ENCODE data around the gene ZNF320.
"Not testable (repeated sequence)": the region's sequence is repeated elsewhere in the genome, so short reads cannot be mapped to it uniquely, and the experiment has no call there.

The ZNF320 gene

GRCh38 chr19:52917531-52917930 lies 20.1 kb upstream of the ZNF320 start:
- DNase-seq, result no peak

DNA sequence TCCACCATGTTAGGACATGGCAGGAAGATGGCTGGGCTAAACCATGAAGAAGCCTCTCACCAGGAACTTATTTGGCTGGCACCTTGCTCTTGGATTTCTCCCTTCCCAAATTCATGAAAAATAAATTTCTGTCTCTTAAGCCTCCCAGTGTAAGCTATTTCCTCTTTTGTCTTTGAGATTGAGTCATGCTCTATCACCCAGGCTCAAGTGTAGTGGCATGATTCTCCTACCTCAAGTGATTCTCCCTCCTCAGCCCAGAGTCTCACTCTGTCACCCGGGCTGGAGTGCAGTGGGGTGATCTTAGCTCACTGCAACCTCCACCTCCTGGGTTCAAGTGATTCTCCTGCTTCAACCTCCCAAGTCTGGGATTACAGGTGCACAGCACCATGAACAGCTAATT lies 13.2 kb upstream of the ZNF320 start:
- DNase-seq, result no peak

GRCh38 chr19:52904052-52904780 lies 6.8 kb upstream of the ZNF320 start:
- DNase-seq, result not testable (repeated sequence)

- no peak for DNase-seq
Measured at GRCh38 chr19:52901842-52902241, 4.4 kb upstream of the ZNF320 start.

- DNase-seq, result not testable (repeated sequence)
Measured at GRCh38 chr19:52898596-52898995, 1.2 kb upstream of the ZNF320 start.

DNA sequence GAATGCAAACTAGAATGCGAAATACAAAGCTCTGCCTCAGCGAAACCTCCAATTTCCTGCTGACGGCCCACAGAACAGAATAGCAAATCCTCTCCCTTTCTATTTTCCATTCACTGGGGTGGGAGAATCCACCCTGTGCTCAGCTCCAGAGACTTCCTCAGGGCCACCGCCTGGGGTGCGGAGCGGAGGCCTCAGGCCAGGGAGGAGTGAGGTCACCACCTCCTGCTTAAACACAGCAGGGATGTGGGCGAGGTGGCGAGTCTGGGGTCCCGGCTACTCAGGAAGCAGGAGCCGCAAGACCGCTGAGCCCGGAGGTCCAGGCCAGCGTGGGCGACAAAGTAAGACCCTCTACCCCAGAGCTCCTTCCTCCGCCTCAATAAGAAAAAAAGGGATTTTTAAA lies 666 bp upstream of the ZNF320 start:
- DNase-seq, result no peak

GRCh38 chr19:52896431-52897137 lies 851 bp downstream of the ZNF320 start:
- DNase-seq, result no peak

GRCh38 chr19:52891336-52891735 lies 6.1 kb downstream of the ZNF320 start:
- DNase-seq, result no peak

- DNase-seq, result no peak
Measured at GRCh38 chr19:52889931-52890330, 7.5 kb downstream of the ZNF320 start.

DNA sequence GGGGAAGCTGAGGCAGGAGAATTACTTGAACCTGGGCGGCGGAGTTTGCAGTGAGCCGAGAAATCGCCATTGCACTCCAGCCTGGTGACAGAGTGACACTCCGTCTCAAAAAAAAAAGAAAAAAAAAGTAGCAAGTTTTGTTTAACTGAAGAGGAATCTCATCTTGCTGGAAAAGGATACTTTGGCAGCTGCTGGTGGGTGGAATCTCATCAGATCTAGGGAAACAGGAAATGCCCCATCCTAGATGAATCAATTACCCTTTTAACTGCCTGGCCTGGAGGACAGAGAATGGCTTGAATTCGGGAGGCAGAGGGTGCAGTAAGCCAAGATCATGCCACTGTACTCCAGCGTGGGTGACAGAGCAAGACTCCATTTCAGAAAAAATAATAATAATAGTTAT lies 8.4 kb downstream of the ZNF320 start:
- no peak for DNase-seq

DNA sequence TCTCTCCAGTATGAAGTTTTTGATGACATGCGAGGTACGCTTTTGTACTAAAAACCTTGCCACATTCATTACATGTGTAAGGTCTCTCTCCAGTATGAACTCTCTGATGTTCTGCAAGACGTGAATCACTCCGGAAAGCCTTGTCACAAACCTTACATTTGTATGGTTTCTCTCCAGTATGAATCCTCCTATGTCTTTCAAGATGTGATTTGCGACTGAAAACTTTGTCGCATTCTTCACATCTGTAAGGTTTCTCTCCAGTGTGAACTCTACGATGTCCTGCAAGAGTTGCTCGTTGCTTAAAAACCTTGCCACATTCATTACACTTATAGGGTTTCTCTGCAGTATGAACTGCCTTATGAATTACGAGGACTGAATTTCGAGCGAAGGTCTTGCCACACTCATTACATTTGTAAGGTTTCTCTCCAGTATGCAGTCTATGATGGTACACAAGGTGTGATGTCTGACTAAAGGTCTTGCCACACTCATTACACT lies 16.5 kb downstream of the ZNF320 start:
- DNase-seq, result no peak

DNA sequence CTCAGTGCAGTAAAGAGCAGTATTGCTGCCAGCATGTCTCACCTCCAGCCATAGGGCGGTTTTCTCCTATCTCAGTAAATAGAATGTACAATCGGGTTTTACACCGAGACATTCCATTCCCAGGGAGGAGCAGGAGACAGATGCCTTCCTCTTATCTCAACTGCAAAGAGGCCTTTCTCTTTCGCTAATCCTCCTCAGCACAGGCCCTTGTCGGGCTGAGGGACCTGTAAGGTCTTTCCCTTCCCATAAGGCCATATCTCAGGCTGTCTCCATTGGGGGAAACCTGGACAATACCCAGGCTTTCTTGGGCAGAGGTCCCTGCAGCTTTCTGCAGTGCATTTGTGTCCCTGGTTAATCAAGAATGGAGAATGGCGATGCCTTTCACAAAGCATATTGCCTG lies 24.4 kb downstream of the ZNF320 start:
- DNase-seq, result not testable (repeated sequence)

GRCh38 chr19:52871466-52871865 lies 26.0 kb downstream of the ZNF320 start:
- DNase-seq, result no peak

DNA sequence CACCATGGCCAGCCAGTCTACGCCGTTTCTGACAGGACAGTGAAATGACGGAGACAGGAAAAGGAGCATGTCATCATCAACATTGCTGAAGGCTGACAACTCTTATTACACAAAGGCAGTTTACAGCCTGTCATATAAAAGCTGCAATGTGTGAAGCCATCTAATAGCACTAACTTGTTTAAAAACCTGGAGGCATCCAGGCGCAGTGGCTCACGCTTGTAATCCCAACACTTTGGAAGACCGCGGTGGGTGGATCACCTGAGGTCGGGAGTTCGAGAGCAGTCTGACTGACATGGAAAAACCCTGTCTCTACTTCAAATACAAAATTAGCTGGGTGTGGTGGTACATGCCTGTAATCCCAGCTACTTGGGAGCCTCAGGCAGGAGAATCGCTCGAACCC lies 29.4 kb downstream of the ZNF320 start:
- not testable (repeated sequence) for DNase-seq

DNA sequence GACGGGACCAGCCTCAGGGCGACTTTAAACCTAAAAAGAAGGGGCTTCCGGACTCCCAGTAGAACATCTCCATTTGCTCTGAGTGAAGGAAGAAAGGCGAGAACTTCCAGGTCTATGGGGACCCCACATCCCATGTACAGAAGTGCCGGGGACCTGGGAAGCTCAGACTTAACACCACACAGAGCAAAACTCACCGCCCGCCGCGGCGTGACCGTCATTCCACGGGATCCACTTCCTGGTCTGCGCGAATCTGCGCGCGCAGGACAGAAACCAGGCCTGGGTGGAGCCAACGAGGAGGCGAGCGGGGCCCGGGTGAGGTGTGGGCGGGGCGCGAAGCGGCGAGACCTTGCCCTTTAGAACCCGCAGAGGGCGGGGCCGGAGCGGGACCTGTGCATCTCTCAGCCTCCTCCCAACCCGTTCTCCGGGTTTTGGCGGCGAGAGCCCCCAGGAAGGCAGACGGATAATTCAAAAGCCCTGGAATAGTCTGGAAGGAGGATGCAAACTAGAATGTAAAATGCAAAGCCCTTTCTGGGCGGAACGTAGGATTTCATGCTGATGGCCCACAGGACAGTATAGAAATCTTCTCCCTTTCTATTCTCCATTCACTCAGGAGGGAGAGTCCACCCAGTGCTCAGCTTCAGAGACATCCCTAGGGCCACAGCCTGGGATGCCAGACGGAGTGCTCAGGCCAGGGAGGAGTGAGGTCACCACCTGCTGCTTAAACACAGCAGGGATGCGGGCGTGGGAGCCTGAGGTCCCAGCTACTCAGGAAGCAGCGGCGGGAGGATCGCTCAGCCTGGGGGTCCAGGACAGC lies 39.9 kb downstream of the ZNF320 start, which contains the start of gene ZNF468:
Gene ZNF468, minus strand, starts transcription at position 242 of the 814 bp plus-strand sequence. CDS start 3,347 bp downstream, outside the sequence.
- DNase-seq, result peak; percentile 65

DNA sequence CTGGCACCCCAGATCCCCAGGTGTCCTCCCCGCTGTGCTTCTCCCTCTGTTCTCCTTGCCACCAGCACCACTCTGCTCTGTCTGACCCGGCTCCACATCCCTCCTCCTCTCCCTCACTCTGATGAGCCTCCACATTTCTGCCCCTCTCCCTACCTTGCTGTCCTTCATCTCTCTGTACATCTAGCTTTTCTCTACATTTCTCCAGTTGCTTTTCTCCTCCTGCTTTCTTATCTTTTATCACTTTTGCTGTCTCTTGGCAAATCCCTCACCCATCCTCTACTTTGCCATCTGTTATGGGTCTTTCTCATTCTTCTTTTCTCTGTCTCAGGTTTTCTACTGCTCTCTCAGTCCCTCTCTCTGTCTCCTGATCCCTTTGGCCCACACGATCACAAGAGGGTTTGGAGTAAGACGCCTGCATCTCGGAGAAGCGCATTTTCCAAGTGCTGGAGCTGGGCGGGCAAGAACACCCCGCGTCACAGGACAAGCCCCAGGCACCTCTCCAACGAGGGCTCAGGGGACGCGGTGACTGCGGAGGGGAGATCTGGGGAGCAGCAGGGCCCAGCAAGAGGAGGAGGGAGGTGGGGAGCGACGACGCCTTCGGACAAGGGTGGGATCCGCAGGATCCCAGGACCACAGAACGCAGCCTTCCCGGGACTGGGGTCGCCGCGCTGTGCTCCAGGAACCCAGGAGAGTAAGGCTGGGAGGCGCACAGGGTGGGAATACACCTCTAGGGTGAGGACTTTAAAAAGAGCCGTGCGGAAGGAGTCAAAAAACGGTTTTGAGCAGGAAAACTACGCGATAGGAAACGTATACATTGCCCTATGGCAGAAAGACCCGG lies 40.7 kb downstream of the ZNF320 start:
- DNase-seq, result not testable (repeated sequence)
